HL-60 (cell line): ENCODE results near the gene C20orf144.

Experiments used
- DNase-seq, 2 experiments: peaks; one replicate each; pipeline ENCODE4 v3.0.0-alpha.2; 2010 to 2020; ENCODE audit warnings: low read depth in 1 of 2, low spot score in 1 of 2
- H3K27ac ChIP-seq: fragments of 250-450 bp; sonication (Bioruptor Pico); replicated peaks from 2 replicates; pipeline ENCODE4 v1.5.1; 2020; ENCODE audit warnings: mild to moderate bottlenecking, moderate library complexity
- H3K27me3 ChIP-seq: fragments of 250-450 bp; sonication (Bioruptor Pico); 2 replicates; pipeline ENCODE4 v1.5.1; 2021; ENCODE audit warnings: mild to moderate bottlenecking, moderate library complexity; ENCODE audit not compliant: insufficient read depth, poor library complexity, severe bottlenecking
- H3K4me3 ChIP-seq: replicated peaks from 2 replicates; pipeline ENCODE4 v1.5.1; 2011; ENCODE audit warnings: mild to moderate bottlenecking, control low read depth, low read length; ENCODE audit not compliant: insufficient read depth
- GABPA ChIP-seq: IDR thresholded peaks from 2 replicates; pipeline ENCODE4 v1.6.1; 2012; ENCODE audit warnings: low read depth
- POLR2AphosphoS5 ChIP-seq: IDR thresholded peaks from 2 replicates; pipeline ENCODE4 v1.6.1; 2012; ENCODE audit warnings: low read depth
- SPI1 ChIP-seq: IDR thresholded peaks from 2 replicates; pipeline ENCODE4 v1.6.1; 2012; ENCODE audit warnings: low read depth, mild to moderate bottlenecking, borderline replicate concordance
- TF ChIP-seq, protein P1 (sequence below): IDR thresholded peaks from one replicate; pipeline ENCODE4 v1.5.1; 2011; ENCODE audit warnings: low read length, control low read depth, inconsistent platforms; ENCODE audit not compliant: insufficient read depth
- TF ChIP-seq, protein P2 (sequence below): IDR thresholded peaks from 2 replicates; pipeline ENCODE4 v1.6.1; 2012; ENCODE audit warnings: low read depth; ENCODE audit not compliant: insufficient replicate concordance

C20orf144 gene

DNA sequence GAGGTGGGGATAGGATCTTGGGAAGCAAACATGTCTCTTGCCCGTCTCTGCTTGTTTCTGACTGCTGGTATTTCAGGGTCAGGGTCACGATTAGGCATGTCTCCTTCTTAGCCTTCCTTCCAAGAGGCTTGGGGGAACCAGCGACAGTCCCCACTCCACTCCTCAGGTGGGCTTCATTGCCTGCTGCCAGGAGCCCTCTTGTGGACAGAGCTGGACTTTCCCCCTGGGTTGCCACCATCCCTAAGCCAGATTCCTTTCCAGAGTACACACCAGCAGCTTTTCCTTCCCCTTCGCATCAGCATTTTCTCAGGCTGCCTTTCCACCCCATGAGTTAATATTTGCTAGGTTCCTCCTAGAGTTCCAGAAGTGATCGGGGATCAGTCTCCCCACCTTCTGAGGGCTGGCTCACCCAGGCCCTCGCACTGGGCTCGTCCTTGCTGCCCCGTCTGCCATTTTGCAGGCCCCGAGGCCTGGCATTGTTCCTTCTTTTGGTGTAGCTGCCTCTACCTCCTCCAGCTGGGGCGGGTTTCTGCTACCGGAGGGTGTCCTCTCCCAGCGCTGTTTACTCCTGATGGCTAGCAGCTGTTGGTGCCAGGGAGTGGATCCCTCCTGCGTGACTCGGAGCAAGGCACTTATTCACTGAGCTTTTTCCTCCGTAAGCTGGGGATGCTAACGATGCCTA, 8.8 kb upstream of the C20orf144 start:
- Histone ChIP-seq H3K4me3 (no peak overlapping the region), H3K27me3 (no peaks in the 10 kb centered on the region), H3K27ac (no peak overlapping the region)
- TF ChIP-seq, protein P1, sequence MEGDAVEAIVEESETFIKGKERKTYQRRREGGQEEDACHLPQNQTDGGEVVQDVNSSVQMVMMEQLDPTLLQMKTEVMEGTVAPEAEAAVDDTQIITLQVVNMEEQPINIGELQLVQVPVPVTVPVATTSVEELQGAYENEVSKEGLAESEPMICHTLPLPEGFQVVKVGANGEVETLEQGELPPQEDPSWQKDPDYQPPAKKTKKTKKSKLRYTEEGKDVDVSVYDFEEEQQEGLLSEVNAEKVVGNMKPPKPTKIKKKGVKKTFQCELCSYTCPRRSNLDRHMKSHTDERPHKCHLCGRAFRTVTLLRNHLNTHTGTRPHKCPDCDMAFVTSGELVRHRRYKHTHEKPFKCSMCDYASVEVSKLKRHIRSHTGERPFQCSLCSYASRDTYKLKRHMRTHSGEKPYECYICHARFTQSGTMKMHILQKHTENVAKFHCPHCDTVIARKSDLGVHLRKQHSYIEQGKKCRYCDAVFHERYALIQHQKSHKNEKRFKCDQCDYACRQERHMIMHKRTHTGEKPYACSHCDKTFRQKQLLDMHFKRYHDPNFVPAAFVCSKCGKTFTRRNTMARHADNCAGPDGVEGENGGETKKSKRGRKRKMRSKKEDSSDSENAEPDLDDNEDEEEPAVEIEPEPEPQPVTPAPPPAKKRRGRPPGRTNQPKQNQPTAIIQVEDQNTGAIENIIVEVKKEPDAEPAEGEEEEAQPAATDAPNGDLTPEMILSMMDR: peak; percentile 50
- no peak for TF ChIP-seq SPI1
- peak in 1 of 2 experiments; percentile 29 for DNase-seq

DNA sequence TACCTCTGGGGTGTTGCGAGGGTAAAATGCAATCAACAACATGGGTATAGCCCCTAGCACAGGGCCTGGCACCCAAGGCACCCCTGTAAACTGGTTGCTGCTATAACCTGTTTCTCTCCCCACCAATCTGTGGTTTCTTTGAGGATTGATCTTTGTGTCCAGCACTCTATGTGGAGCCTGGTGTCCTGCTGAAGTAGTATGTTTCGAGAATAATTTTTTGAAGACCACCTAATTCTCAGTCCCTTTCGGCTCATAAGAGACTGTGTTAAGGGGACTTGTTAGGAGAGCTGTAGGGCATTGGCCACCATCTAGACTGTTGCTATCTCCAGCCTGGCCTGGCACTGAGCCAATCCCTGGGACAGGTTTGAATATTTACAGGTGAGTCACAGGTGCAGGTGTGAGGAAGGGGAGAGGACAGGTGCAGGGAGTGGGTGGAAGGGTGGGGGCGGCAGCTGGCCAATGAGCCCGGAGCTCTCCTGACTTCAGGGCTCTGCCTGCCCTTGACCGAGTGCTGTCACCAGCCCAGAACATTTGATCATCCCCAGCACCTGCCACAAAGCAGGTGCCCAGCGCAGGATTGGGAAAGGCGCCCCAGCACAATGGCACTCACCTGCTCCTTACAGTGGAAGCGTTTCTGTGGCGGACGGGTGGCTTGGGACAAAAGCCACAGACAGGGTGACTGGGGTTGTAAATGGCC, 8.1 kb upstream of the C20orf144 start:
- DNase-seq: no peak

DNA sequence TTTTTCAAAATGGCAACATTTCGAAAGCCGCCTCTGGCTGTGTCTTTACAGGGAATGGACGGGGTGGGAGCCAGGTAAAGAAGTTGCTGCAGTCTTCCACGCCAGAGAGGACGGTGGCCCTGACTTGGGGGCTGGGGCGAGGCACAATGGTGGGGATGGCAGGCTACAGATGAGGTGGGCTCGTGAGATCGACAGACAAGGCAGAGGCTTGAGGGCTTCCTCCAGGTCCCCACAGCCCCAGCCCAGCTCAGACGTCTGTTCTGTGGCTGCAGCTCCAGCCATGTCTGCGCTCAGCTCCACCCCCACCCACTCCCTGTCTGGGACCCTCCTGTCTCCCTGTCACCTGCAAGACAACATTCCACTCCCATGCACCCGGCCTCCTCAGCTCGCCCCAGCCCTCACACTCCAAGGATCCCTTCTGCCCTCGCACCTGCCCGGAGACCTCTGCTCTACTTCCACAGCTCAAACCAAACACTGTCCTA, 7.4 kb upstream of the C20orf144 start:
- Histone ChIP-seq H3K27ac (no peak overlapping the region), H3K27me3 (no peaks in the 10 kb centered on the region), H3K4me3 (no peak overlapping the region)
- DNase-seq: no peak
- no peak for TF ChIP-seq POLR2AphosphoS5
- no peak for TF ChIP-seq SPI1
- TF ChIP-seq, protein P2, sequence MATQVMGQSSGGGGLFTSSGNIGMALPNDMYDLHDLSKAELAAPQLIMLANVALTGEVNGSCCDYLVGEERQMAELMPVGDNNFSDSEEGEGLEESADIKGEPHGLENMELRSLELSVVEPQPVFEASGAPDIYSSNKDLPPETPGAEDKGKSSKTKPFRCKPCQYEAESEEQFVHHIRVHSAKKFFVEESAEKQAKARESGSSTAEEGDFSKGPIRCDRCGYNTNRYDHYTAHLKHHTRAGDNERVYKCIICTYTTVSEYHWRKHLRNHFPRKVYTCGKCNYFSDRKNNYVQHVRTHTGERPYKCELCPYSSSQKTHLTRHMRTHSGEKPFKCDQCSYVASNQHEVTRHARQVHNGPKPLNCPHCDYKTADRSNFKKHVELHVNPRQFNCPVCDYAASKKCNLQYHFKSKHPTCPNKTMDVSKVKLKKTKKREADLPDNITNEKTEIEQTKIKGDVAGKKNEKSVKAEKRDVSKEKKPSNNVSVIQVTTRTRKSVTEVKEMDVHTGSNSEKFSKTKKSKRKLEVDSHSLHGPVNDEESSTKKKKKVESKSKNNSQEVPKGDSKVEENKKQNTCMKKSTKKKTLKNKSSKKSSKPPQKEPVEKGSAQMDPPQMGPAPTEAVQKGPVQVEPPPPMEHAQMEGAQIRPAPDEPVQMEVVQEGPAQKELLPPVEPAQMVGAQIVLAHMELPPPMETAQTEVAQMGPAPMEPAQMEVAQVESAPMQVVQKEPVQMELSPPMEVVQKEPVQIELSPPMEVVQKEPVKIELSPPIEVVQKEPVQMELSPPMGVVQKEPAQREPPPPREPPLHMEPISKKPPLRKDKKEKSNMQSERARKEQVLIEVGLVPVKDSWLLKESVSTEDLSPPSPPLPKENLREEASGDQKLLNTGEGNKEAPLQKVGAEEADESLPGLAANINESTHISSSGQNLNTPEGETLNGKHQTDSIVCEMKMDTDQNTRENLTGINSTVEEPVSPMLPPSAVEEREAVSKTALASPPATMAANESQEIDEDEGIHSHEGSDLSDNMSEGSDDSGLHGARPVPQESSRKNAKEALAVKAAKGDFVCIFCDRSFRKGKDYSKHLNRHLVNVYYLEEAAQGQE: no peak
- TF ChIP-seq, protein P1: no peak
- no peak for TF ChIP-seq GABPA

More for the DNA sequence above, 8.1 kb upstream of the C20orf144 start:
- Histone ChIP-seq H3K4me3 (no peak overlapping the region), H3K27me3 (no peaks in the 10 kb centered on the region), H3K27ac (no peak overlapping the region)
- TF ChIP-seq GABPA (no peak), SPI1 (no peak), POLR2AphosphoS5 (no peak)
- TF ChIP-seq, protein P1: no peak
- TF ChIP-seq, protein P2: no peak
